ENCODE measurements around the gene RALGAPA2. TPM values are rescaled to one million over a fixed set of nuclear protein-coding genes. Genes with fewer than 3 reads are reported as not detected.

The RALGAPA2 gene
- total and polyA plus RNA-seq, 2 experiments from 2014 or later = 13.1 to 43.4 TPM

GRCh38 chr20:20491110-20491783 is 221.2 kb downstream of the RALGAPA2 start:
- H3F3A ChIP-seq (replicated peaks; ENCODE audit: low read depth) = no peaks in the 10 kb centered on the region
- ATAC-seq (no peak), DNase-seq (ENCODE audit: low spot score) (no peak)
- H3K27me3 ChIP-seq (ENCODE audit: insufficient read depth) = no peaks in the 10 kb centered on the region
- Mint-ChIP-seq H3K27ac (peak overlapping the region; percentile 54), H3K36me3 (ENCODE audit: low read depth) (peaks cover 4% of the 10 kb centered on the region; the same call in 1 of the 3 replicates), H3K4me3 (no peak overlapping the region), H3K4me1 (peaks cover 48% of the 10 kb centered on the region), H3K27me3 (ENCODE audit: insufficient read depth, low read depth, poor library complexity) (peaks cover 2% of the 10 kb centered on the region), H3K9me3 (no peaks in the 10 kb centered on the region; the same call in 2 of the 3 replicates)
- TF ChIP-seq ZNF331 (CRISPR knock-in tag; IDR thresholded peaks at IDR 0.05; ENCODE audit: low read depth) (no peak), CREB1 (CRISPR knock-in tag; IDR thresholded peaks at IDR 0.05; ENCODE audit: low read depth) (no peak), EZH2 (IDR thresholded peaks at IDR 0.05; ENCODE audit: low read depth, unreplicated experiment) (no peak), CTCF (conservative IDR thresholded peaks at IDR 0.05; ENCODE audit: low read depth in 2 of 2) (no peak), STAT1 (IDR thresholded peaks at IDR 0.05; ENCODE audit: unreplicated experiment) (no peak), REST (IDR thresholded peaks at IDR 0.05; ENCODE audit: unreplicated experiment) (no peak)
- peaks cover 50% of the 10 kb centered on the region for H3K4me1 ChIP-seq (ENCODE audit: insufficient read depth)
- no peaks in the 10 kb centered on the region for H3K9me2 ChIP-seq (ENCODE audit: insufficient read depth)
- H3K27ac ChIP-seq (ENCODE audit: low read depth) = no peak overlapping the region
- no peaks in the 10 kb centered on the region for H3K79me2 ChIP-seq (replicated peaks; ENCODE audit: insufficient read depth)
- no peaks in the 10 kb centered on the region for H4K20me1 ChIP-seq (replicated peaks; ENCODE audit: insufficient read depth)
- H3K4me3 ChIP-seq = no peak overlapping the region
- H3K4me2 ChIP-seq = no peak overlapping the region
- H2AFZ ChIP-seq = no peak overlapping the region
- no peaks in the 10 kb centered on the region for H3K36me3 ChIP-seq (ENCODE audit: insufficient read depth)

- H3K4me1 Mint-ChIP-seq = peaks cover 48% of the 10 kb centered on the region
- TF ChIP-seq ZNF114 (CRISPR knock-in tag; IDR thresholded peaks at IDR 0.05) (no peak), ZNF462 (CRISPR knock-in tag; IDR thresholded peaks at IDR 0.05) (no peak), JUNB (IDR thresholded peaks at IDR 0.05; ENCODE audit: unreplicated experiment) (no peak), STAT1 (IDR thresholded peaks at IDR 0.05; ENCODE audit: unreplicated experiment) (no peak), NANOG (IDR thresholded peaks at IDR 0.05; ENCODE audit: borderline replicate concordance) (no peak)
Measured at GRCh38 chr20:20490673-20491072, 221.8 kb downstream of the RALGAPA2 start.

More at GRCh38 chr20:20490673-20491072, 221.8 kb downstream of the RALGAPA2 start:
- Mint-ChIP-seq H3K27ac (peak overlapping the region; percentile 54), H3K27me3 (ENCODE audit: insufficient read depth, low read depth, poor library complexity) (peaks cover 2% of the 10 kb centered on the region), H3K4me3 (no peak overlapping the region), H3K36me3 (ENCODE audit: low read depth) (peaks cover 4% of the 10 kb centered on the region; the same call in 1 of the 3 replicates), H3K9me3 (no peaks in the 10 kb centered on the region; the same call in 2 of the 3 replicates)
- no peaks in the 10 kb centered on the region for H3K9me2 ChIP-seq (ENCODE audit: insufficient read depth)
- no peaks in the 10 kb centered on the region for H4K20me1 ChIP-seq (replicated peaks; ENCODE audit: insufficient read depth)
- H3K79me2 ChIP-seq (replicated peaks; ENCODE audit: insufficient read depth) = no peaks in the 10 kb centered on the region
- no peak for ATAC-seq
- no peak overlapping the region for H3K4me3 ChIP-seq
- H3K36me3 ChIP-seq (ENCODE audit: insufficient read depth) = no peaks in the 10 kb centered on the region
- H3F3A ChIP-seq (replicated peaks; ENCODE audit: low read depth) = no peaks in the 10 kb centered on the region
- no peak overlapping the region for H2AFZ ChIP-seq
- no peak for DNase-seq (ENCODE audit: low spot score)
- H3K27ac ChIP-seq (ENCODE audit: low read depth) = no peak overlapping the region
- peaks cover 50% of the 10 kb centered on the region for H3K4me1 ChIP-seq (ENCODE audit: insufficient read depth)
- no peak overlapping the region for H3K4me2 ChIP-seq
- no peaks in the 10 kb centered on the region for H3K27me3 ChIP-seq (ENCODE audit: insufficient read depth)
